IMR-90 (cell line): ENCODE results near the gene OR2A42. TPM values are rescaled to one million over a fixed set of nuclear protein-coding genes. Genes with fewer than 3 reads are reported as not detected.
"Not testable (repeated sequence)": the region's sequence is repeated elsewhere in the genome, so short reads cannot be mapped to it uniquely, and the experiment has no call there.

Experiments
- ATAC-seq: fragments of 200-7000 bp; cut with Tn5 transposase; 2 replicates; pipeline ENCODE4 v1.9.1; 2020; ENCODE audit warnings: low read depth, mild to moderate bottlenecking, moderate library complexity
- BruUV-seq: library from RNA; stranded (reverse); fragments of 400-500 nt; replicated peaks from 2 replicates; lab custom pipeline; 2021; lab: Mats Ljungman, UMichigan
- CTCF ChIA-PET: fragments of 300-600 bp; formaldehyde crosslinking; extraction: SDS; loops from one replicate; lab custom pipeline; 2021; ENCODE audit warnings: antibody characterized with exemption; lab: Yijun Ruan, JAX
- POLR2A ChIA-PET: fragments of 300-600 bp; sonication (Branson Sonifier 250); formaldehyde crosslinking; loops from one replicate; lab custom pipeline; 2022; ENCODE audit warnings: antibody characterized with exemption; ENCODE audit not compliant: unreplicated experiment; lab: Charles Lee
- DNase-seq: peaks from one replicate; pipeline ENCODE4 v3.0.0; 2013
- H2AFZ ChIP-seq: replicated peaks from 2 replicates; pipeline ENCODE3; 2013; ENCODE audit warnings: low read length, mild to moderate bottlenecking; ENCODE audit not compliant: poor library complexity
- H2AK5ac ChIP-seq: 2 replicates; pipeline ENCODE4 v1.6.1; 2013; ENCODE audit warnings: low read depth, low read length, inconsistent platforms
- H2AK9ac ChIP-seq: replicated peaks from 2 replicates; pipeline ENCODE3; 2013; ENCODE audit warnings: mild to moderate bottlenecking, low read depth, low read length, moderate library complexity; ENCODE audit not compliant: poor library complexity
- H2BK120ac ChIP-seq: 2 replicates; pipeline ENCODE4 v1.6.1; 2013; ENCODE audit warnings: low read depth, low read length, inconsistent platforms
- H2BK15ac ChIP-seq: 3 replicates; pipeline ENCODE4 v1.6.1; 2013; ENCODE audit warnings: low read depth, low read length, inconsistent platforms
- H2BK20ac ChIP-seq: 2 replicates; pipeline ENCODE4 v1.6.1; 2013; ENCODE audit warnings: low read depth, mild to moderate bottlenecking, inconsistent platforms, low read length, moderate library complexity
- H2BK5ac ChIP-seq: 2 replicates; pipeline ENCODE4 v1.6.1; 2013; ENCODE audit warnings: mild to moderate bottlenecking, low read depth, low read length, inconsistent platforms; ENCODE audit not compliant: poor library complexity, severe bottlenecking
- H3K14ac ChIP-seq: replicated peaks from 2 replicates; pipeline ENCODE4 v1.6.1; 2013; ENCODE audit warnings: low read depth, low read length, inconsistent platforms
- H3K18ac ChIP-seq: 2 replicates; pipeline ENCODE4 v1.6.1; 2013; ENCODE audit warnings: low read depth, low read length, control low read depth
- H3K23ac ChIP-seq: 2 replicates; pipeline ENCODE4 v1.6.1; 2013; ENCODE audit warnings: low read depth, low read length, inconsistent platforms
- H3K27ac ChIP-seq: 2 replicates; pipeline ENCODE4 v1.5.1; 2013; ENCODE audit warnings: mild to moderate bottlenecking, control low read depth, low read length; ENCODE audit not compliant: insufficient read depth
- H3K27me3 ChIP-seq: 2 replicates; pipeline ENCODE4 v1.6.1; 2013; ENCODE audit warnings: low read length; ENCODE audit not compliant: control insufficient read depth, insufficient read depth
- H3K36me3 ChIP-seq: 2 replicates; pipeline ENCODE4 v1.6.1; 2013; ENCODE audit warnings: low read length, mixed read lengths; ENCODE audit not compliant: control insufficient read depth, insufficient read depth
- H3K4ac ChIP-seq: 2 replicates; pipeline ENCODE4 v1.6.1; 2013; ENCODE audit warnings: low read depth, low read length, inconsistent platforms
- H3K4me1 ChIP-seq: 2 replicates; pipeline ENCODE4 v1.6.1; 2013; ENCODE audit warnings: low read length, mixed read lengths; ENCODE audit not compliant: control insufficient read depth, insufficient read depth
- H3K4me2 ChIP-seq: 2 replicates; pipeline ENCODE4 v1.6.1; 2013; ENCODE audit warnings: low read depth, mild to moderate bottlenecking, control low read depth, low read length, moderate library complexity
- H3K4me3 ChIP-seq: 2 replicates; pipeline ENCODE4 v1.5.1; 2013; ENCODE audit warnings: low read depth, mild to moderate bottlenecking, control low read depth, low read length, moderate library complexity; ENCODE audit not compliant: insufficient read depth
- H3K56ac ChIP-seq: 2 replicates; pipeline ENCODE4 v1.6.1; 2013; ENCODE audit warnings: low read length, inconsistent platforms; ENCODE audit not compliant: insufficient read depth; ENCODE audit errors: extremely low read depth
- H3K79me1 ChIP-seq, 2 experiments: 2 replicates each; pipeline ENCODE4 v1.6.1; 2013; ENCODE audit warnings: low read length in 2 of 2, inconsistent platforms in 1 of 2, low read depth in 1 of 2
- H3K9ac ChIP-seq: 2 replicates; pipeline ENCODE4 v1.6.1; 2013; ENCODE audit warnings: low read depth, low read length, control low read depth
- H3K9me1 ChIP-seq: 2 replicates; pipeline ENCODE4 v1.6.1; 2013; ENCODE audit warnings: low read length, inconsistent platforms; ENCODE audit not compliant: insufficient read depth
- H3K9me3 ChIP-seq: 2 replicates; pipeline ENCODE4 v1.6.1; 2013; ENCODE audit warnings: low read length; ENCODE audit not compliant: control insufficient read depth, insufficient read depth
- H4K20me1 ChIP-seq: 2 replicates; pipeline ENCODE4 v1.6.1; 2013; ENCODE audit warnings: low read length, inconsistent platforms; ENCODE audit not compliant: insufficient read depth
- H4K5ac ChIP-seq: 2 replicates; pipeline ENCODE4 v1.6.1; 2013; ENCODE audit warnings: mild to moderate bottlenecking, low read depth, low read length, control low read depth
- H4K8ac ChIP-seq, 2 experiments: 2 replicates each; pipeline ENCODE4 v1.6.1; 2013; ENCODE audit warnings: low read depth in 2 of 2, low read length in 2 of 2, control low read depth in 1 of 2, inconsistent platforms in 1 of 2
- H4K91ac ChIP-seq: 2 replicates; pipeline ENCODE4 v1.6.1; 2013; ENCODE audit warnings: low read depth, low read length, inconsistent platforms; ENCODE audit not compliant: insufficient read depth
- WGBS, 2 experiments: methylation state at CpG; one replicate each; pipeline versions ENCODE4 v1.1.5 to v1.1.7; 2013; ENCODE audit warnings: missing lambda C conversion rate in 2 of 2; ENCODE audit not compliant: insufficient read length in 1 of 2; ENCODE audit errors: extremely low coverage in 2 of 2; 5-methylcytosine and 5-hydroxymethylcytosine counted together
- dilution Hi-C: fragments of 300-500 bp; cut with HindIII; formaldehyde crosslinking; loops from one replicate; pipeline ENCODE4 v1.14.3; 2018; ENCODE audit warnings: low sequenced_read_pairs; ENCODE audit not compliant: unreplicated experiment
- in situ Hi-C: fragments of 300-500 bp; cut with MboI; formaldehyde crosslinking; loops from 3 replicates; pipeline ENCODE4 v1.14.3; 2019; ENCODE audit warnings: low sequenced_read_pairs, inconsistent platforms, mixed read lengths
- intact Hi-C: fragments of 100-400 bp; cut with micrococcal nuclease; formaldehyde crosslinking; loops from 2 replicates; pipeline ENCODE4 v1.10.0; 2022
- polyA plus RNA-seq, 3 experiments: library from polyadenylated mRNA; depleted of rRNA; stranded (reverse); fragments of >200 nt; gene quantifications; 2 replicates each; pipeline ENCODE4 v1.2.3, GENCODE V29; 2012; ENCODE audit warnings: low replicate concordance in 1 of 3
- total RNA-seq: library from RNA; depleted of rRNA; stranded (reverse); fragments of >200 nt; gene quantifications from 2 replicates; pipeline ENCODE4 v1.2.3, GENCODE V29; 2012

The OR2A42 gene
- total and polyA plus RNA-seq, 2 of the 4 experiments (the other 2 are of a cell fraction), result not detected

- H2AFZ ChIP-seq, dilution Hi-C loops, H3K56ac ChIP-seq, H3K4me1 ChIP-seq, H2BK15ac ChIP-seq, H3K27ac ChIP-seq, CTCF ChIA-PET, H3K14ac ChIP-seq, H2BK20ac ChIP-seq, H3K4me3 ChIP-seq, H3K23ac ChIP-seq, H3K9ac ChIP-seq, H3K4me2 ChIP-seq, BruUV-seq, intact Hi-C loops, H4K8ac ChIP-seq, H3K18ac ChIP-seq, POLR2A ChIA-PET, H2AK9ac ChIP-seq, H3K79me1 ChIP-seq, H3K9me1 ChIP-seq, H4K20me1 ChIP-seq, H2BK5ac ChIP-seq, DNase-seq, ATAC-seq, H3K9me3 ChIP-seq, H3K4ac ChIP-seq, H2BK120ac ChIP-seq, H4K91ac ChIP-seq, H3K36me3 ChIP-seq, H2AK5ac ChIP-seq, H4K5ac ChIP-seq, H3K27me3 ChIP-seq: not testable (repeated sequence)
- no CpG with 5 or more reads among the region's 11 CpGs for WGBS, 2 experiments
- in situ Hi-C loops, result loop anchor here (25.0 kb wide), 1 partner anchor 194 kb away; no protein-coding TSS in a partner anchor
Measured at GRCh38 chr7:144193782-144194181, 45.6 kb downstream of the OR2A42 start.

- H3K9ac ChIP-seq, dilution Hi-C loops, intact Hi-C loops, H3K36me3 ChIP-seq, H2BK5ac ChIP-seq, H3K79me1 ChIP-seq, H2AK5ac ChIP-seq, H3K9me3 ChIP-seq, H2BK20ac ChIP-seq, H2BK15ac ChIP-seq, H3K23ac ChIP-seq, H3K14ac ChIP-seq, H3K4ac ChIP-seq, H3K4me3 ChIP-seq, H2AK9ac ChIP-seq, H4K91ac ChIP-seq, BruUV-seq, H3K18ac ChIP-seq, H3K27me3 ChIP-seq, H3K4me1 ChIP-seq, POLR2A ChIA-PET, H2AFZ ChIP-seq, H4K5ac ChIP-seq, H3K56ac ChIP-seq, ATAC-seq, H4K8ac ChIP-seq, H3K27ac ChIP-seq, H3K9me1 ChIP-seq, DNase-seq, CTCF ChIA-PET, H4K20me1 ChIP-seq, H3K4me2 ChIP-seq, H2BK120ac ChIP-seq: not testable (repeated sequence)
- in situ Hi-C loops, result loop anchor here (25.0 kb wide), 1 partner anchor 199 kb away; no protein-coding TSS in a partner anchor
- WGBS, 2 experiments, result no CpG with 5 or more reads among the region's 3 CpGs
Measured at GRCh38 chr7:144188578-144189171, 50.7 kb downstream of the OR2A42 start.
